Measurements from ENCODE around the gene DAPK3. TPM values are rescaled to one million over a fixed set of nuclear protein-coding genes. Genes with fewer than 3 reads are reported as not detected.

Gene DAPK3
- total RNA-seq, 2 donors from 2014 or later = 89.9 to 106 TPM

DNA sequence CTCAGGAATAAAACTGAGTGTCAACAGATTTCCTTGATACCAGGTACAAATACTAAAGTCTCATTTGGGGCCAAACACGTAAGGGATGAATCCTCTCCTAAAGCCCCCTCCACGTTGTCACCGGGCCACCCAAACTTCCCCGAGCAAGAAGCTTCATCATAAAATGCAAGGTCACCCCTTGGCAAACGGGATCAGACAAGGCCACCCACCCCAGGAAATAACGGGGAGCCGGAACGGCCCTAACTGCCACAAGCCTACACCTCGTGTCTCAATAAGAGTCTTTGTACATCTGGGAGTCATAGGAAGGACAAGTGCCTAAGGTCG is 13.6 kb upstream of the DAPK3 start:
- WGBS, 2 experiments (ENCODE audit: insufficient coverage in 1 of 2, insufficient read length in 1 of 2) = 0 to 1% methylated on average over 5 to 10 of the region's 10 CpGs
- peak overlapping the region; percentile 97 for H3K27ac ChIP-seq (ENCODE audit: low read depth, low read length)
- Mint-ChIP-seq H3K4me1 (peaks cover 27% of the 10 kb centered on the region), H3K27ac (peak overlapping the region; percentile 99), H3K36me3 (ENCODE audit: low read depth) (peaks cover 55% of the 10 kb centered on the region), H3K9me3 (no peaks in the 10 kb centered on the region), H3K27me3 (ENCODE audit: insufficient read depth) (no peaks in the 10 kb centered on the region), H3K4me3 (peak overlapping the region; percentile 99)
- DNase-seq = peak; percentile 50
- H3K4me3 ChIP-seq (ENCODE audit: low read length) = peak overlapping the region; percentile 93
- no peaks in the 10 kb centered on the region for H3K27me3 ChIP-seq (ENCODE audit: control insufficient read depth, insufficient read depth, low read length, poor library complexity, severe bottlenecking)
- TF ChIP-seq, protein P1, sequence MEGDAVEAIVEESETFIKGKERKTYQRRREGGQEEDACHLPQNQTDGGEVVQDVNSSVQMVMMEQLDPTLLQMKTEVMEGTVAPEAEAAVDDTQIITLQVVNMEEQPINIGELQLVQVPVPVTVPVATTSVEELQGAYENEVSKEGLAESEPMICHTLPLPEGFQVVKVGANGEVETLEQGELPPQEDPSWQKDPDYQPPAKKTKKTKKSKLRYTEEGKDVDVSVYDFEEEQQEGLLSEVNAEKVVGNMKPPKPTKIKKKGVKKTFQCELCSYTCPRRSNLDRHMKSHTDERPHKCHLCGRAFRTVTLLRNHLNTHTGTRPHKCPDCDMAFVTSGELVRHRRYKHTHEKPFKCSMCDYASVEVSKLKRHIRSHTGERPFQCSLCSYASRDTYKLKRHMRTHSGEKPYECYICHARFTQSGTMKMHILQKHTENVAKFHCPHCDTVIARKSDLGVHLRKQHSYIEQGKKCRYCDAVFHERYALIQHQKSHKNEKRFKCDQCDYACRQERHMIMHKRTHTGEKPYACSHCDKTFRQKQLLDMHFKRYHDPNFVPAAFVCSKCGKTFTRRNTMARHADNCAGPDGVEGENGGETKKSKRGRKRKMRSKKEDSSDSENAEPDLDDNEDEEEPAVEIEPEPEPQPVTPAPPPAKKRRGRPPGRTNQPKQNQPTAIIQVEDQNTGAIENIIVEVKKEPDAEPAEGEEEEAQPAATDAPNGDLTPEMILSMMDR (conservative IDR thresholded peaks at IDR 0.05) = no peak
- H3K9me3 ChIP-seq (ENCODE audit: control insufficient read depth, low read length) = no peaks in the 10 kb centered on the region
- peaks cover 52% of the 10 kb centered on the region for H3K36me3 ChIP-seq (ENCODE audit: control insufficient read depth, insufficient read depth, low read length)
- H3K9ac ChIP-seq (ENCODE audit: extremely low read depth, low read length, poor library complexity, severe bottlenecking) = peak overlapping the region; percentile 100
- peaks cover 12% of the 10 kb centered on the region for H3K4me1 ChIP-seq (ENCODE audit: control insufficient read depth, insufficient read depth, low read length)

- TF ChIP-seq, protein P1 (conservative IDR thresholded peaks at IDR 0.05) = no peak
- Mint-ChIP-seq H3K4me3 (peak overlapping the region; percentile 99), H3K27ac (peak overlapping the region; percentile 99), H3K9me3 (no peaks in the 10 kb centered on the region), H3K36me3 (ENCODE audit: low read depth) (peaks cover 60% of the 10 kb centered on the region), H3K27me3 (ENCODE audit: insufficient read depth) (no peaks in the 10 kb centered on the region), H3K4me1 (peaks cover 27% of the 10 kb centered on the region)
- H3K4me3 ChIP-seq (ENCODE audit: low read length) = peak overlapping the region; percentile 93
- no peak overlapping the region for H3K27ac ChIP-seq (ENCODE audit: low read depth, low read length)
- H3K9me3 ChIP-seq (ENCODE audit: control insufficient read depth, low read length) = no peaks in the 10 kb centered on the region
- H3K27me3 ChIP-seq (ENCODE audit: control insufficient read depth, insufficient read depth, low read length, poor library complexity, severe bottlenecking) = no peaks in the 10 kb centered on the region
- H3K9ac ChIP-seq (ENCODE audit: extremely low read depth, low read length, poor library complexity, severe bottlenecking) = peak overlapping the region; percentile 100
- 41 to 43% methylated on average over 23 to 30 of the region's 30 CpGs for WGBS, 2 experiments (ENCODE audit: insufficient coverage in 1 of 2, insufficient read length in 1 of 2)
- peak; percentile 56 for DNase-seq
- peaks cover 12% of the 10 kb centered on the region for H3K4me1 ChIP-seq (ENCODE audit: control insufficient read depth, insufficient read depth, low read length)
- peaks cover 57% of the 10 kb centered on the region for H3K36me3 ChIP-seq (ENCODE audit: control insufficient read depth, insufficient read depth, low read length)
Observed at GRCh38 chr19:3983936-3984583, 13.2 kb upstream of the DAPK3 start.

GRCh38 chr19:3983542-3983914 is 12.6 kb upstream of the DAPK3 start:
- Mint-ChIP-seq H3K36me3 (ENCODE audit: low read depth) (peaks cover 63% of the 10 kb centered on the region), H3K9me3 (no peaks in the 10 kb centered on the region), H3K27ac (peak overlapping the region; percentile 99), H3K4me3 (peak overlapping the region; percentile 99), H3K4me1 (peaks cover 27% of the 10 kb centered on the region), H3K27me3 (ENCODE audit: insufficient read depth) (no peaks in the 10 kb centered on the region)
- DNase-seq = no peak
- TF ChIP-seq, protein P1 (conservative IDR thresholded peaks at IDR 0.05) = no peak
- Histone ChIP-seq H3K36me3 (ENCODE audit: control insufficient read depth, insufficient read depth, low read length) (peaks cover 60% of the 10 kb centered on the region), H3K9ac (ENCODE audit: extremely low read depth, low read length, poor library complexity, severe bottlenecking) (peak overlapping the region; percentile 100), H3K27ac (ENCODE audit: low read depth, low read length) (no peak overlapping the region), H3K9me3 (ENCODE audit: control insufficient read depth, low read length) (no peaks in the 10 kb centered on the region), H3K27me3 (ENCODE audit: control insufficient read depth, insufficient read depth, low read length, poor library complexity, severe bottlenecking) (no peaks in the 10 kb centered on the region), H3K4me1 (ENCODE audit: control insufficient read depth, insufficient read depth, low read length) (peaks cover 12% of the 10 kb centered on the region), H3K4me3 (ENCODE audit: low read length) (peak overlapping the region; percentile 93)
- WGBS, 2 experiments (ENCODE audit: insufficient coverage in 1 of 2, insufficient read length in 1 of 2) = 78 to 96% methylated on average over 3 to 7 of the region's 7 CpGs
